ENCODE measurements around the gene INTS1. TPM values are rescaled to one million over a fixed set of nuclear protein-coding genes. Genes with fewer than 3 reads are reported as not detected.
A peak's percentile ranks its signal among the peaks of the same experiment; 100 is the strongest.

INTS1 gene
- total and polyA plus RNA-seq, 2 of the 4 experiments (the other 2 are of a cell fraction), result 9.3 to 40.1 TPM

DNA sequence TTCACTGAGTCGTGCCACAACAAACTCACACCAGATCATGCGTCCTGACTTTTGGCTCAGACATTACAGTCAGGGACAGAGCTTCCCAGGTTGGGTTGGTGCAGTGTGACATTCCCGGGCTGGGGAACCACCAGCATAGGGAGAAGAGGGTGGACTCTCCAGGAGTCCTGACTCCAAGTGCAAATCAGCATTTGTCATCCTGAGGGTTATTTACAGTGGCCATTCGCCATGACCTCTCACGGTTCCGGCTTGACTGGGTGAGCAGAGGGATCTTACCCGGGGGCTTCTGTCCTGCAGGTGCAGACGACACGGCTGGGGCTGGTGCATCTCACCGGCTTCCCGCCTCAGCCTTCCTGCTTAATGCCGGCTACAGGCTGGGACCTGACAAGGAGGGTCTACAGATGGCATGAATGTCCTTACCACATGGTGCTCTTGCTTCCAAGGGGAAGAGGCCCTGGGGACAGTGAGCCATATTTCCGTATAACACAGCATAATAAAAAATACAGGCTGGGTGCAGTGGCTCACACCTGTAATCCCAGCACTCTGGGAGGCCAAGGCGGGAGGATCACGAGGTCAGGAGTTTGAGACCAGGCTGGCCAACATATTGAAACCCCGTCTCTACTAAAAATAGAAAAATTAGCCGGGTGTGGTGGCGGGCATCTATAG is 12.5 kb upstream of the INTS1 start:
- ATAC-seq (ENCODE audit: low read depth) (no peak), DNase-seq (no peak)
- no peak overlapping the region for H4K5ac ChIP-seq (ENCODE audit: low read depth, low read length)
- H3K27ac ChIP-seq (ENCODE audit: insufficient read depth, low read length), result no peak overlapping the region
- CTCF ChIA-PET, result no interaction called here
- H3K27me3 ChIP-seq (ENCODE audit: control insufficient read depth, insufficient read depth, low read length), result no peaks in the 10 kb centered on the region
- BruUV-seq (replicated peaks), result no TSS peak
- H3K36me3 ChIP-seq (ENCODE audit: control insufficient read depth, insufficient read depth, low read length), result no peaks in the 10 kb centered on the region
- 0 out of 2 replicates have a peak overlapping the region, but pooled peaks have one; percentile 33 for H2AK5ac ChIP-seq (ENCODE audit: low read depth, low read length)
- no peak overlapping the region for H3K9ac ChIP-seq (ENCODE audit: low read depth, low read length)
- H3K9me3 ChIP-seq (ENCODE audit: control insufficient read depth, insufficient read depth, low read length), result peaks cover 10% of the 10 kb centered on the region
- H3K4me1 ChIP-seq (ENCODE audit: control insufficient read depth, insufficient read depth, low read length), result peaks cover 14% of the 10 kb centered on the region
- H3K14ac ChIP-seq (replicated peaks; ENCODE audit: low read depth, low read length), result no peak overlapping the region
- no peak for TF ChIP-seq CEBPB (IDR thresholded peaks at IDR 0.05; ENCODE audit: low read depth, low read length)
- no peak for TF ChIP-seq MXI1 (IDR thresholded peaks at IDR 0.05; ENCODE audit: borderline replicate concordance, low read depth, low read length)
- TF ChIP-seq, protein P1, sequence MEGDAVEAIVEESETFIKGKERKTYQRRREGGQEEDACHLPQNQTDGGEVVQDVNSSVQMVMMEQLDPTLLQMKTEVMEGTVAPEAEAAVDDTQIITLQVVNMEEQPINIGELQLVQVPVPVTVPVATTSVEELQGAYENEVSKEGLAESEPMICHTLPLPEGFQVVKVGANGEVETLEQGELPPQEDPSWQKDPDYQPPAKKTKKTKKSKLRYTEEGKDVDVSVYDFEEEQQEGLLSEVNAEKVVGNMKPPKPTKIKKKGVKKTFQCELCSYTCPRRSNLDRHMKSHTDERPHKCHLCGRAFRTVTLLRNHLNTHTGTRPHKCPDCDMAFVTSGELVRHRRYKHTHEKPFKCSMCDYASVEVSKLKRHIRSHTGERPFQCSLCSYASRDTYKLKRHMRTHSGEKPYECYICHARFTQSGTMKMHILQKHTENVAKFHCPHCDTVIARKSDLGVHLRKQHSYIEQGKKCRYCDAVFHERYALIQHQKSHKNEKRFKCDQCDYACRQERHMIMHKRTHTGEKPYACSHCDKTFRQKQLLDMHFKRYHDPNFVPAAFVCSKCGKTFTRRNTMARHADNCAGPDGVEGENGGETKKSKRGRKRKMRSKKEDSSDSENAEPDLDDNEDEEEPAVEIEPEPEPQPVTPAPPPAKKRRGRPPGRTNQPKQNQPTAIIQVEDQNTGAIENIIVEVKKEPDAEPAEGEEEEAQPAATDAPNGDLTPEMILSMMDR (conservative IDR thresholded peaks at IDR 0.05; ENCODE audit: low read depth, low read length), result no peak
- no peak for TF ChIP-seq FOS (IDR thresholded peaks at IDR 0.05; ENCODE audit: low read depth, low read length)
- TF ChIP-seq, protein P2, sequence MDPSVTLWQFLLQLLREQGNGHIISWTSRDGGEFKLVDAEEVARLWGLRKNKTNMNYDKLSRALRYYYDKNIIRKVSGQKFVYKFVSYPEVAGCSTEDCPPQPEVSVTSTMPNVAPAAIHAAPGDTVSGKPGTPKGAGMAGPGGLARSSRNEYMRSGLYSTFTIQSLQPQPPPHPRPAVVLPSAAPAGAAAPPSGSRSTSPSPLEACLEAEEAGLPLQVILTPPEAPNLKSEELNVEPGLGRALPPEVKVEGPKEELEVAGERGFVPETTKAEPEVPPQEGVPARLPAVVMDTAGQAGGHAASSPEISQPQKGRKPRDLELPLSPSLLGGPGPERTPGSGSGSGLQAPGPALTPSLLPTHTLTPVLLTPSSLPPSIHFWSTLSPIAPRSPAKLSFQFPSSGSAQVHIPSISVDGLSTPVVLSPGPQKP (IDR thresholded peaks at IDR 0.05; ENCODE audit: borderline replicate concordance, low read depth, low read length), result no peak
- TF ChIP-seq MAZ (IDR thresholded peaks at IDR 0.05; ENCODE audit: borderline replicate concordance, low read depth, low read length), result no peak
- no peak for TF ChIP-seq RFX5 (IDR thresholded peaks at IDR 0.05; ENCODE audit: low read depth, low read length)
- no peak for TF ChIP-seq BHLHE40 (IDR thresholded peaks at IDR 0.05; ENCODE audit: low read depth, low read length)
- TF ChIP-seq, protein P3, sequence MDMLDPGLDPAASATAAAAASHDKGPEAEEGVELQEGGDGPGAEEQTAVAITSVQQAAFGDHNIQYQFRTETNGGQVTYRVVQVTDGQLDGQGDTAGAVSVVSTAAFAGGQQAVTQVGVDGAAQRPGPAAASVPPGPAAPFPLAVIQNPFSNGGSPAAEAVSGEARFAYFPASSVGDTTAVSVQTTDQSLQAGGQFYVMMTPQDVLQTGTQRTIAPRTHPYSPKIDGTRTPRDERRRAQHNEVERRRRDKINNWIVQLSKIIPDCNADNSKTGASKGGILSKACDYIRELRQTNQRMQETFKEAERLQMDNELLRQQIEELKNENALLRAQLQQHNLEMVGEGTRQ (IDR thresholded peaks at IDR 0.05; ENCODE audit: low read depth, low read length), result no peak
- TF ChIP-seq CHD1 (IDR thresholded peaks at IDR 0.05; ENCODE audit: low read depth, low read length), result no peak
- TF ChIP-seq NFE2L2 (IDR thresholded peaks at IDR 0.05; ENCODE audit: low read depth, low read length), result no peak
- TF ChIP-seq RCOR1 (IDR thresholded peaks at IDR 0.05; ENCODE audit: insufficient replicate concordance, low read length), result no peak
- TF ChIP-seq POLR2A (IDR thresholded peaks at IDR 0.05; ENCODE audit: low read depth, low read length), result no peak
- TF ChIP-seq RAD21 (IDR thresholded peaks at IDR 0.05; ENCODE audit: low read length), result no peak
- no peak overlapping the region for H2BK5ac ChIP-seq (ENCODE audit: low read depth, low read length, poor library complexity, severe bottlenecking)
- H3K9me1 ChIP-seq (ENCODE audit: insufficient read depth, low read length), result no peaks in the 10 kb centered on the region
- H3K79me1 ChIP-seq (ENCODE audit: low read depth in 1 of 2, low read length in 2 of 2), result no peaks in the 10 kb centered on the region
- no peak overlapping the region for H3K18ac ChIP-seq (ENCODE audit: low read depth, low read length)
- H2AK9ac ChIP-seq (replicated peaks; ENCODE audit: low read depth, low read length, poor library complexity), result no peak overlapping the region
- H2BK120ac ChIP-seq (ENCODE audit: low read depth, low read length), result no peak overlapping the region
- WGBS, 2 experiments (ENCODE audit: extremely low coverage in 2 of 2, insufficient read length in 1 of 2), result 90% methylated on average over 7 of the region's 18 CpGs; no CpG with 5 or more reads in 1 of the 2 experiments
- H2AFZ ChIP-seq (replicated peaks; ENCODE audit: low read length, poor library complexity), result no peak overlapping the region
- H4K91ac ChIP-seq (ENCODE audit: insufficient read depth, low read depth, low read length), result no peak overlapping the region
- no peaks in the 10 kb centered on the region for H4K20me1 ChIP-seq (ENCODE audit: insufficient read depth, low read length)
- no peak overlapping the region for H3K23ac ChIP-seq (ENCODE audit: low read depth, low read length)
- POLR2A ChIA-PET (ENCODE audit: unreplicated experiment), result no interaction called here
- no peak overlapping the region for H3K4me2 ChIP-seq (ENCODE audit: low read depth, low read length)
- in situ Hi-C loops (cut with MboI; ENCODE audit: low sequenced_read_pairs) (no loop called here), dilution Hi-C loops (cut with HindIII; ENCODE audit: low sequenced_read_pairs, unreplicated experiment) (no loop called here), intact Hi-C loops (cut with micrococcal nuclease) (no loop called here)
- H3K4ac ChIP-seq (ENCODE audit: low read depth, low read length), result 0 out of 2 replicates have a peak overlapping the region, but pooled peaks have one; percentile 39
- no peak overlapping the region for H2BK20ac ChIP-seq (ENCODE audit: low read depth, low read length)
- no peak overlapping the region for H3K56ac ChIP-seq (ENCODE audit: extremely low read depth, insufficient read depth, low read length)
- no peak overlapping the region for H2BK15ac ChIP-seq (ENCODE audit: low read depth, low read length)
- H3K4me3 ChIP-seq (ENCODE audit: insufficient read depth, low read depth, low read length), result no peak overlapping the region
- H4K8ac ChIP-seq (ENCODE audit: low read depth in 2 of 2, low read length in 2 of 2), result no peak overlapping the region

Data from IMR-90 (cell line).